Measurements from ENCODE around the gene TMEM25. TPM values are rescaled to one million over a fixed set of nuclear protein-coding genes. Genes with fewer than 3 reads are reported as not detected.

Gene TMEM25
- total RNA-seq, 2 donors from 2014 or later, result 22.4 to 30.6 TPM

DNA sequence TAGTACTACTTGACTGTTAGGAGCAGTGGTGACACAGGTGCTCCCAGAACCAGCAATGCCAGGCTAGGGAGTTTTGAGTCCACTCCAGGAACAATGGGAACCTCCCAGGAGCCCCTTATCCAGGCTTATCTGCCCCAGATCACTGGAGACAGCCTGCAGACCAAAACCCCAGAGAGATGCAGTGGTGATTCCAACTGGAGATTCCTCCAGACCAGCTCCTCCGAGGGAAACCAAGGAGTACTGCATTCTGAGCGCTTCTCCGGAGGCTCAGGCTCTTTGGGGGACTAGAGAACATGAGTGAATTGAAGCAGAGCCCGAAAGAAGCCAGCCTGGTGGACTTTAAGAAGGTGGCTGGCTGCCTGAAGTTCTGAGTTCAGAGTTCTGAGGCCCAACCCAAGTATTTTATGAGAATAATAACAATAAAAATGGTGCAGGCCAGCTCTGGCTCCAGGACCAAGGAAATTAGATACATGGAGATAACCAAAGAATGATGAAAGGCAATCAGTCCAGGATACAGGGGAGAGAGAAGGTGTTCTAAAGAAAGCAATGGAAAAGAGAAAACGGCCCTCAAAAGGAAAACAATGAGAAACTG is 1.3 kb upstream of the TMEM25 start:
- Histone ChIP-seq H3K4me1 (ENCODE audit: control insufficient read depth, insufficient read depth, low read length) (peaks cover 7% of the 10 kb centered on the region), H3K27me3 (ENCODE audit: control insufficient read depth, insufficient read depth, low read length, poor library complexity, severe bottlenecking) (no peaks in the 10 kb centered on the region), H3K4me3 (ENCODE audit: low read length) (peak overlapping the region; percentile 80), H3K27ac (ENCODE audit: low read depth, low read length) (no peak overlapping the region), H3K9ac (ENCODE audit: extremely low read depth, low read length, poor library complexity, severe bottlenecking) (no peak overlapping the region), H3K9me3 (ENCODE audit: control insufficient read depth, low read length) (no peaks in the 10 kb centered on the region), H3K36me3 (ENCODE audit: control insufficient read depth, insufficient read depth, low read length) (peaks cover 10% of the 10 kb centered on the region)
- DNase-seq, result peak; percentile 65
- H3K36me3 Mint-ChIP-seq (ENCODE audit: low read depth), result peaks cover 6% of the 10 kb centered on the region
- H3K4me3 Mint-ChIP-seq, result peak overlapping the region; percentile 85
- WGBS, 2 experiments (ENCODE audit: insufficient coverage in 1 of 2, insufficient read length in 1 of 2), result 79 to 88% methylated on average over 5 of the region's 5 CpGs
- TF ChIP-seq, protein P1, sequence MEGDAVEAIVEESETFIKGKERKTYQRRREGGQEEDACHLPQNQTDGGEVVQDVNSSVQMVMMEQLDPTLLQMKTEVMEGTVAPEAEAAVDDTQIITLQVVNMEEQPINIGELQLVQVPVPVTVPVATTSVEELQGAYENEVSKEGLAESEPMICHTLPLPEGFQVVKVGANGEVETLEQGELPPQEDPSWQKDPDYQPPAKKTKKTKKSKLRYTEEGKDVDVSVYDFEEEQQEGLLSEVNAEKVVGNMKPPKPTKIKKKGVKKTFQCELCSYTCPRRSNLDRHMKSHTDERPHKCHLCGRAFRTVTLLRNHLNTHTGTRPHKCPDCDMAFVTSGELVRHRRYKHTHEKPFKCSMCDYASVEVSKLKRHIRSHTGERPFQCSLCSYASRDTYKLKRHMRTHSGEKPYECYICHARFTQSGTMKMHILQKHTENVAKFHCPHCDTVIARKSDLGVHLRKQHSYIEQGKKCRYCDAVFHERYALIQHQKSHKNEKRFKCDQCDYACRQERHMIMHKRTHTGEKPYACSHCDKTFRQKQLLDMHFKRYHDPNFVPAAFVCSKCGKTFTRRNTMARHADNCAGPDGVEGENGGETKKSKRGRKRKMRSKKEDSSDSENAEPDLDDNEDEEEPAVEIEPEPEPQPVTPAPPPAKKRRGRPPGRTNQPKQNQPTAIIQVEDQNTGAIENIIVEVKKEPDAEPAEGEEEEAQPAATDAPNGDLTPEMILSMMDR (conservative IDR thresholded peaks at IDR 0.05), result peak; percentile 26
- H3K27ac Mint-ChIP-seq, result peak overlapping the region; percentile 66
- H3K27me3 Mint-ChIP-seq (ENCODE audit: insufficient read depth), result no peaks in the 10 kb centered on the region
- H3K9me3 Mint-ChIP-seq, result no peaks in the 10 kb centered on the region
- peaks cover 36% of the 10 kb centered on the region for H3K4me1 Mint-ChIP-seq

DNA sequence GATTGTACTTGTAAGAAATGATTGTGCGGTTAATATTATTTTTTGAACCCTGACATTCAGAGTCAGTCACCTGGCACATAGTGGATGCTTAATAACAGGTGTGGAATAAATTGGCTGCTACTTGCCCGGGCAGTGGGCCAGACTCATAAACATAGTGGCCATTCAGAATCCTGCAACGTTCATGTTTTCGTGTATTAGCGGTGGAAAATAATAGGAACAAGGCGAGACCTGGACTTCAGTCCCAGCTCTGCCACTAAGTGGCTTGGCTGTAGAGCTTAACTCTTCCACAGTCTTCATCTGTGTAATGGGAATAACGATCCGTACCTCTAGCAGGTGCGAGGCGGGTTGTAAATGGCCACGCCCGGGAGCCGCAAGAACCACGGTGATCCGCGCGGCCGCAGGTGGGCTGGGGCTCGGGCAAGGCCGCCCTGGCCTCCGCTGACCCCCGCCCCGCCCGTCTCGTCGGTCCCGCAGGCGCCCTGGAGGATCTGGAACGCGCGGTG is 761 bp upstream of the TMEM25 start:
- Histone ChIP-seq H3K4me1 (ENCODE audit: control insufficient read depth, insufficient read depth, low read length) (peaks cover 7% of the 10 kb centered on the region), H3K27me3 (ENCODE audit: control insufficient read depth, insufficient read depth, low read length, poor library complexity, severe bottlenecking) (no peaks in the 10 kb centered on the region), H3K9me3 (ENCODE audit: control insufficient read depth, low read length) (no peaks in the 10 kb centered on the region), H3K27ac (ENCODE audit: low read depth, low read length) (peak overlapping the region; percentile 61), H3K4me3 (ENCODE audit: low read length) (peak overlapping the region; percentile 80), H3K36me3 (ENCODE audit: control insufficient read depth, insufficient read depth, low read length) (peaks cover 5% of the 10 kb centered on the region), H3K9ac (ENCODE audit: extremely low read depth, low read length, poor library complexity, severe bottlenecking) (peak overlapping the region; percentile 48)
- Mint-ChIP-seq H3K4me3 (peak overlapping the region; percentile 85), H3K4me1 (peaks cover 36% of the 10 kb centered on the region), H3K27ac (peak overlapping the region; percentile 66), H3K9me3 (no peaks in the 10 kb centered on the region), H3K36me3 (ENCODE audit: low read depth) (peaks cover 4% of the 10 kb centered on the region), H3K27me3 (ENCODE audit: insufficient read depth) (no peaks in the 10 kb centered on the region)
- 9 to 54% methylated on average over 6 to 31 of the region's 31 CpGs for WGBS, 2 experiments (ENCODE audit: insufficient coverage in 1 of 2, insufficient read length in 1 of 2)
- TF ChIP-seq, protein P1 (conservative IDR thresholded peaks at IDR 0.05), result no peak
- DNase-seq, result no peak

DNA sequence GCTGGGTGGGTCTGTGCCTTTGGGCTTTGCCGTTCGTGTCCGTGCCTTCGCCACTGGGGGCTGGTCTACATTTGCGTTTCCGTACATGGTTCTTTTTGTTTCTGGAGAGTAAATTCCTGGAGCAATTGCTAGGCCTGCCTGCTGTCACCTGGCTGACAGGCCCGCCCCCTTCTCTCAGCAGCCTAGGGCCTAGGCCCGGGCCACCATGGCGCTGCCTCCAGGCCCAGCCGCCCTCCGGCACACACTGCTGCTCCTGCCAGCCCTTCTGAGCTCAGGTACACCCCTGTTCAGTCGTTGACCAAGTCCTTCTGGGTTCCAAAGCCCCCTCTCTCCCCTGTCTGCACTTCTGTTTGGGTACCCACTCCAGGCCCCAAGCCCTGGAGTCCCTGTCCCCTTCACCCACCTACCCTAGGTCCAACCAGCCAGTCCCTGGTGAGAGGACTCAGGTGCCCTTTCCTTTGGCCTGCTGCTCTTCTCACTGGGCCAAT is 649 bp downstream of the TMEM25 start:
- DNase-seq, result peak; percentile 67

More for the DNA sequence above, 649 bp downstream of the TMEM25 start:
- Mint-ChIP-seq H3K36me3 (ENCODE audit: low read depth) (peaks cover 4% of the 10 kb centered on the region), H3K27ac (peak overlapping the region; percentile 64), H3K9me3 (no peaks in the 10 kb centered on the region), H3K4me1 (peaks cover 36% of the 10 kb centered on the region), H3K4me3 (peak overlapping the region; percentile 85), H3K27me3 (ENCODE audit: insufficient read depth) (no peaks in the 10 kb centered on the region)
- Histone ChIP-seq H3K36me3 (ENCODE audit: control insufficient read depth, insufficient read depth, low read length) (no peaks in the 10 kb centered on the region), H3K27me3 (ENCODE audit: control insufficient read depth, insufficient read depth, low read length, poor library complexity, severe bottlenecking) (no peaks in the 10 kb centered on the region), H3K4me1 (ENCODE audit: control insufficient read depth, insufficient read depth, low read length) (peaks cover 7% of the 10 kb centered on the region), H3K4me3 (ENCODE audit: low read length) (peak overlapping the region; percentile 80), H3K9ac (ENCODE audit: extremely low read depth, low read length, poor library complexity, severe bottlenecking) (peak overlapping the region; percentile 48), H3K27ac (ENCODE audit: low read depth, low read length) (no peak overlapping the region), H3K9me3 (ENCODE audit: control insufficient read depth, low read length) (no peaks in the 10 kb centered on the region)
- TF ChIP-seq, protein P1 (conservative IDR thresholded peaks at IDR 0.05), result no peak
- 26 to 29% methylated on average over 12 of the region's 12 CpGs for WGBS, 2 experiments (ENCODE audit: insufficient coverage in 1 of 2, insufficient read length in 1 of 2)

Measured in endodermal cell (in vitro differentiated cells).